Nephron (organoid): Measurements from ENCODE around the gene GH2.
A peak's percentile ranks its signal among the peaks of the same experiment; 100 is the strongest.
"Not testable (repeated sequence)": the region's sequence is repeated elsewhere in the genome, so short reads cannot be mapped to it uniquely, and the experiment has no call there.

Experiments
- H3K27ac Mint-ChIP-seq, 3 experiments: 2 replicates each; pipeline ENCODE4 v1.8.0; 2020; ENCODE audit warnings: mixed read lengths in 3 of 3, mild to moderate bottlenecking in 2 of 3, moderate library complexity in 1 of 3
- H3K27me3 Mint-ChIP-seq: 2 replicates; pipeline ENCODE4 v1.8.0; 2021; ENCODE audit warnings: low read depth, mild to moderate bottlenecking, moderate library complexity, mixed read lengths
- H3K36me3 Mint-ChIP-seq: 2 replicates; pipeline ENCODE4 v1.8.0; 2020; ENCODE audit warnings: low read depth, mixed read lengths
- H3K4me1 Mint-ChIP-seq: 2 replicates; pipeline ENCODE4 v1.8.0; 2020; ENCODE audit warnings: mixed read lengths
- H3K4me3 Mint-ChIP-seq, 3 experiments: 2 replicates each; pipeline ENCODE4 v1.8.0; 2020; ENCODE audit warnings: mild to moderate bottlenecking in 3 of 3, mixed read lengths in 3 of 3, moderate library complexity in 2 of 3
- H3K9me3 Mint-ChIP-seq: 2 replicates; pipeline ENCODE4 v1.8.0; 2020; ENCODE audit warnings: mixed read lengths
- TF ChIP-seq, protein P1 (sequence below), 3 experiments: fragments of 200-600 bp; sonication (generic); IDR thresholded peaks; one replicate each; pipeline ENCODE4 v1.5.0; 2021; ENCODE audit warnings: antibody characterized with exemption in 3 of 3; ENCODE audit not compliant: unreplicated experiment in 3 of 3

Gene GH2

GRCh38 chr17:63850401-63850800 is 31.3 kb downstream of the GH2 start:
- Mint-ChIP-seq H3K36me3 (no peaks in the 10 kb centered on the region), H3K4me1 (peaks cover 5% of the 10 kb centered on the region), H3K27ac (no peak overlapping the region), H3K4me3 (no peak overlapping the region), H3K9me3 (peaks cover 4% of the 10 kb centered on the region), H3K27me3 (peaks cover 14% of the 10 kb centered on the region)
- TF ChIP-seq, protein P1, sequence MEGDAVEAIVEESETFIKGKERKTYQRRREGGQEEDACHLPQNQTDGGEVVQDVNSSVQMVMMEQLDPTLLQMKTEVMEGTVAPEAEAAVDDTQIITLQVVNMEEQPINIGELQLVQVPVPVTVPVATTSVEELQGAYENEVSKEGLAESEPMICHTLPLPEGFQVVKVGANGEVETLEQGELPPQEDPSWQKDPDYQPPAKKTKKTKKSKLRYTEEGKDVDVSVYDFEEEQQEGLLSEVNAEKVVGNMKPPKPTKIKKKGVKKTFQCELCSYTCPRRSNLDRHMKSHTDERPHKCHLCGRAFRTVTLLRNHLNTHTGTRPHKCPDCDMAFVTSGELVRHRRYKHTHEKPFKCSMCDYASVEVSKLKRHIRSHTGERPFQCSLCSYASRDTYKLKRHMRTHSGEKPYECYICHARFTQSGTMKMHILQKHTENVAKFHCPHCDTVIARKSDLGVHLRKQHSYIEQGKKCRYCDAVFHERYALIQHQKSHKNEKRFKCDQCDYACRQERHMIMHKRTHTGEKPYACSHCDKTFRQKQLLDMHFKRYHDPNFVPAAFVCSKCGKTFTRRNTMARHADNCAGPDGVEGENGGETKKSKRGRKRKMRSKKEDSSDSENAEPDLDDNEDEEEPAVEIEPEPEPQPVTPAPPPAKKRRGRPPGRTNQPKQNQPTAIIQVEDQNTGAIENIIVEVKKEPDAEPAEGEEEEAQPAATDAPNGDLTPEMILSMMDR (IDR thresholded peaks at IDR 0.05; ENCODE audit: unreplicated experiment in 3 of 3): no peak

DNA sequence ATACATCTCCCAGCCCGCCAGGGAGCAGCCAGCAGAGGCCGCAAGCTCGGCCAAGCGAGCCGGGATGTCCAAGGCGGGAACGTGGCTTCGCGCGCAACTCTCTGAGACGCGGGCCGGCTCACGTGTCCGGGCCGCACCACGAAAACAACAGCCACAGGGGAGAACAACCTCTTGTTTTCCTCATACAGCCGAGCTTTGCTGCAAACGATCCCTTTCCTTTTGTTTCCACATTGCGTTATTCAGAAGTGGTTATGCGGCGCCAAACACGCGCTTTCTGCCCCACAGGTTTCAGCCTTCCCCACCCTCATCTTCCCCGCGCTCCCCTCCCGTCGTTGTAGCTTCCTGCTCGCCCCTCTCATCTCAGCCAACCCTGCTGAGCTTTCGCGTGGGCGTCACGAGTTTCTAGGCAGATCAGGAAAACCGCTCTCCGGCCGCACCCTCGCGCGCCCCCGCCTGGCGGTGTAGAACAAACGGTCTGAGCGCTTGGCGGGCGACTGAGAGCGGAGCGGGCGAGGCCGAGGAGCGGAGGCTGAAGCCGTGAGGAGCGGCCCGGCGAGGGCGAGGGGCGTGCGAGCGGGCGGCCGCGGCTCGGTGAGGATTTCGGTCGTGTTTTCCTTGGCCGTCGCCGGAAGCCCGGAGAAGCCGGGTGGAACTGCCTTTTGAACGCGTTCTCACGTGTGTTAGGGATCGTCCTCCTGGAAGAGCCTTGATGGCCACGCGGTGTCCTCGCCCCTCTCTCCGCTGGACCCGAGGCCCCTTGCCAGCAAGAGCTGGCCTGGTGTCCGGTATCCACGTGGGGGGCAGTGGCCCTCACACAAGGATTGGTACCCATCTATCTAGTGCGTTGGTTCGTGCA is 32.7 kb downstream of the GH2 start:
- H3K27ac Mint-ChIP-seq: peak overlapping the region; percentile 79 to 92 (median 82)
- no peaks in the 10 kb centered on the region for H3K36me3 Mint-ChIP-seq
- TF ChIP-seq, protein P1 (IDR thresholded peaks at IDR 0.05; ENCODE audit: unreplicated experiment in 3 of 3): peak; percentile 51 to 70 (median 52)
- H3K27me3 Mint-ChIP-seq: peaks cover 4% of the 10 kb centered on the region
- H3K4me1 Mint-ChIP-seq: peaks cover 9% of the 10 kb centered on the region
- H3K4me3 Mint-ChIP-seq: peak overlapping the region; percentile 69 to 84 (median 73)
- H3K9me3 Mint-ChIP-seq: peaks cover 4% of the 10 kb centered on the region

- Mint-ChIP-seq H3K9me3 (peaks cover 4% of the 10 kb centered on the region), H3K4me3 (peak overlapping the region; percentile 23 to 61 (median 26)), H3K36me3 (no peaks in the 10 kb centered on the region), H3K27me3 (peaks cover 4% of the 10 kb centered on the region), H3K27ac (peak overlapping the region in 2 of 3 experiments; percentile 34 to 74), H3K4me1 (peaks cover 14% of the 10 kb centered on the region)
- TF ChIP-seq, protein P1 (IDR thresholded peaks at IDR 0.05; ENCODE audit: unreplicated experiment in 3 of 3): no peak
Measured at GRCh38 chr17:63847525-63848249, 34.1 kb downstream of the GH2 start.

- peaks cover 4% of the 10 kb centered on the region for H3K27me3 Mint-ChIP-seq
- H3K4me1 Mint-ChIP-seq: peaks cover 24% of the 10 kb centered on the region
- peaks cover 4% of the 10 kb centered on the region for H3K9me3 Mint-ChIP-seq
- H3K36me3 Mint-ChIP-seq: no peaks in the 10 kb centered on the region
- peak overlapping the region; percentile 7 to 21 (median 11) for H3K4me3 Mint-ChIP-seq
- H3K27ac Mint-ChIP-seq: peak overlapping the region in 1 of 3 experiments; percentile 26
- TF ChIP-seq, protein P1 (IDR thresholded peaks at IDR 0.05; ENCODE audit: unreplicated experiment in 3 of 3): no peak
Measured at GRCh38 chr17:63845509-63845908, 36.2 kb downstream of the GH2 start.

- Mint-ChIP-seq H3K4me3 (peak overlapping the region; percentile 84 to 89 (median 89)), H3K27me3 (peaks cover 3% of the 10 kb centered on the region), H3K4me1 (peaks cover 31% of the 10 kb centered on the region), H3K36me3 (no peaks in the 10 kb centered on the region), H3K9me3 (peaks cover 4% of the 10 kb centered on the region), H3K27ac (peak overlapping the region; percentile 80 to 99 (median 98))
- TF ChIP-seq, protein P1 (IDR thresholded peaks at IDR 0.05; ENCODE audit: unreplicated experiment in 3 of 3): no peak
Measured at GRCh38 chr17:63843910-63844677, 37.6 kb downstream of the GH2 start.

GRCh38 chr17:63843387-63843888 is 38.3 kb downstream of the GH2 start:
- not testable (repeated sequence) for H3K36me3 Mint-ChIP-seq, H3K27me3 Mint-ChIP-seq, H3K9me3 Mint-ChIP-seq
- Mint-ChIP-seq H3K4me3 (peak overlapping the region; percentile 84 to 89 (median 89)), H3K4me1 (peaks cover 34% of the 10 kb centered on the region), H3K27ac (peak overlapping the region; percentile 80 to 99 (median 98))
